HG03280 (cell line): ENCODE measurements around the gene CMSS1.
"Not testable (repeated sequence)": the region's sequence is repeated elsewhere in the genome, so short reads cannot be mapped to it uniquely, and the experiment has no call there.

ENCODE experiments used
- ATAC-seq: cut with Tn5 transposase; IDR thresholded peaks from one replicate; pipeline ENCODE4 v1.9.1; 2021; ENCODE audit warnings: mild to moderate bottlenecking, moderate library complexity; ENCODE audit not compliant: unreplicated experiment

Gene CMSS1

GRCh38 chr3:100075196-100075595 is 257.5 kb downstream of the CMSS1 start:
- ATAC-seq: no peak

GRCh38 chr3:100075851-100076730 is 258.4 kb downstream of the CMSS1 start:
- no peak for ATAC-seq

- ATAC-seq: no peak
These were observed 259.3 kb downstream of the CMSS1 start for GRCh38 chr3:100076731-100077529.

- no peak for ATAC-seq
These were observed 261.7 kb downstream of the CMSS1 start for GRCh38 chr3:100079328-100079727.

- no peak for ATAC-seq
These were observed 262.9 kb downstream of the CMSS1 start for GRCh38 chr3:100080573-100080972.

- ATAC-seq: no peak
These were observed 263.6 kb downstream of the CMSS1 start for GRCh38 chr3:100081311-100081710.

GRCh38 chr3:100081986-100082692 is 264.5 kb downstream of the CMSS1 start:
- no peak for ATAC-seq

- ATAC-seq: no peak
These were observed 265.1 kb downstream of the CMSS1 start for GRCh38 chr3:100082714-100083113.

- no peak for ATAC-seq
These were observed 265.5 kb downstream of the CMSS1 start for GRCh38 chr3:100083209-100083608.

GRCh38 chr3:100084100-100084806 is 266.6 kb downstream of the CMSS1 start:
- ATAC-seq: no peak

- no peak for ATAC-seq
These were observed 268.7 kb downstream of the CMSS1 start for GRCh38 chr3:100086401-100086800.

GRCh38 chr3:100087198-100087597 is 269.5 kb downstream of the CMSS1 start:
- peak; percentile 84 for ATAC-seq

- ATAC-seq: no peak
These were observed 271.2 kb downstream of the CMSS1 start for GRCh38 chr3:100088735-100089368.

- ATAC-seq: peak; percentile 76
These were observed 272.4 kb downstream of the CMSS1 start for GRCh38 chr3:100089812-100090668.

- no peak for ATAC-seq
These were observed 273.0 kb downstream of the CMSS1 start for GRCh38 chr3:100090669-100091005.

- ATAC-seq: no peak
These were observed 276.2 kb downstream of the CMSS1 start for GRCh38 chr3:100093831-100094230.

GRCh38 chr3:100096286-100096685 is 278.6 kb downstream of the CMSS1 start:
- ATAC-seq: not testable (repeated sequence)

GRCh38 chr3:100096866-100097265 is 279.2 kb downstream of the CMSS1 start:
- no peak for ATAC-seq
